Right renal pelvis (tissue), 4 donors: ENCODE measurements around the gene LILRA1. TPM values are rescaled to one million over a fixed set of nuclear protein-coding genes. Genes with fewer than 3 reads are reported as not detected.
"Not testable (repeated sequence)": the region's sequence is repeated elsewhere in the genome, so short reads cannot be mapped to it uniquely, and the experiment has no call there.

ENCODE experiments used
- DNase-seq, 4 donors: peaks; one replicate each; pipeline ENCODE4 v3.0.0-alpha.2; 2013; ENCODE audit warnings: low read depth in 4 of 4, low spot score in 3 of 4, missing footprints in 1 of 4
- polyA plus RNA-seq, 4 donors: library from polyadenylated mRNA; unstranded; fragments of 120-200 nt; gene quantifications; one replicate each; pipeline ENCODE4 v1.2.1, GENCODE V29; 2013; ENCODE audit not compliant: insufficient read length in 4 of 4

Gene LILRA1
- polyA plus RNA-seq, 4 donors, result 0.29 to 0.62 (median 0.40) TPM

- DNase-seq, result no peak
Observed at GRCh38 chr19:54622431-54622830, 29.0 kb downstream of the LILRA1 start.

- not testable (repeated sequence) for DNase-seq
Observed at GRCh38 chr19:54624234-54624633, 30.8 kb downstream of the LILRA1 start.

GRCh38 chr19:54624934-54625730 is 31.7 kb downstream of the LILRA1 start:
- not testable (repeated sequence) for DNase-seq

- no peak for DNase-seq
Observed at GRCh38 chr19:54626757-54627156, 33.3 kb downstream of the LILRA1 start.

GRCh38 chr19:54627912-54628311 is 34.5 kb downstream of the LILRA1 start:
- not testable (repeated sequence) for DNase-seq

- DNase-seq, result not testable (repeated sequence)
Observed at GRCh38 chr19:54630262-54630661, 36.8 kb downstream of the LILRA1 start, which contains the start of gene LILRB1. Gene LILRB1, plus strand, starts transcription at chr19:54630484. Its CDS starts 590 bp downstream, at chr19:54631074.

GRCh38 chr19:54630782-54631181 is 37.4 kb downstream of the LILRA1 start:
- DNase-seq, result no peak

GRCh38 chr19:54631489-54632337 is 38.3 kb downstream of the LILRA1 start:
- not testable (repeated sequence) for DNase-seq

- not testable (repeated sequence) for DNase-seq
Observed at GRCh38 chr19:54632517-54632916, 39.1 kb downstream of the LILRA1 start.

- no peak for DNase-seq
Observed at GRCh38 chr19:54633401-54633800, 40.0 kb downstream of the LILRA1 start.

GRCh38 chr19:54636081-54636480 is 42.6 kb downstream of the LILRA1 start:
- DNase-seq, result peak in 1 of 4 donors; percentile 5

- no peak for DNase-seq
Observed at GRCh38 chr19:54638683-54639082, 45.3 kb downstream of the LILRA1 start.

GRCh38 chr19:54642953-54643352 is 49.5 kb downstream of the LILRA1 start:
- DNase-seq, result not testable (repeated sequence)

GRCh38 chr19:54643583-54643982 is 50.2 kb downstream of the LILRA1 start:
- not testable (repeated sequence) for DNase-seq

GRCh38 chr19:54644056-54644455 is 50.6 kb downstream of the LILRA1 start:
- no peak for DNase-seq

GRCh38 chr19:54646331-54646841 is 53.0 kb downstream of the LILRA1 start:
- DNase-seq, result no peak

GRCh38 chr19:54648129-54648528 is 54.7 kb downstream of the LILRA1 start:
- DNase-seq, result no peak

GRCh38 chr19:54650108-54650655 is 56.8 kb downstream of the LILRA1 start:
- DNase-seq, result no peak
